HEK293 (cell line): ENCODE results near the gene SEMA4F.

Source experiments
- CTCF ChIA-PET: fragments of 350-600 bp; formaldehyde crosslinking; extraction: SDS; loops from one replicate; lab custom pipeline; 2021; ENCODE audit warnings: antibody characterized with exemption; lab: Yijun Ruan, JAX
- POLR2A ChIA-PET: fragments of 300-600 bp; formaldehyde crosslinking; extraction: SDS; loops from one replicate; lab custom pipeline; 2020; ENCODE audit warnings: antibody characterized with exemption, inconsistent platforms; lab: Yijun Ruan, JAX
- H3K27ac ChIP-seq: fragments of 200-500 bp; sonication (Bioruptor generic); 2 replicates; pipeline ENCODE4 v1.5.1; 2014; ENCODE audit warnings: low read depth, low read length, control low read depth, inconsistent platforms; ENCODE audit errors: extremely low read depth
- H3K36me3 ChIP-seq, 2 experiments: fragments of 200-500 bp in 1 of 2; sonication (Bioruptor generic) in 1 of 2; 1 replicate in 1 of 2; 2 replicates in 1 of 2; pipeline ENCODE4 v1.5.1; 2014 to 2017; ENCODE audit warnings: inconsistent platforms in 2 of 2, low read length in 2 of 2; ENCODE audit not compliant: control insufficient read depth in 2 of 2, insufficient read depth in 1 of 2
- H3K4me1 ChIP-seq: fragments of 200-500 bp; sonication (Bioruptor generic); 2 replicates; pipeline ENCODE4 v1.5.1; 2014; ENCODE audit warnings: mild to moderate bottlenecking, low read length, inconsistent platforms; ENCODE audit not compliant: control insufficient read depth, insufficient read depth
- H3K4me3 ChIP-seq: 2 replicates; pipeline ENCODE4 v1.5.1; 2011; ENCODE audit warnings: low read depth, mild to moderate bottlenecking, control low read depth, low read length, moderate library complexity
- H3K9me3 ChIP-seq: fragments of 200-500 bp; sonication (Bioruptor generic); 2 replicates; pipeline ENCODE4 v1.5.1; 2014; ENCODE audit warnings: low read depth, low read length, inconsistent platforms; ENCODE audit not compliant: control insufficient read depth, insufficient read depth
- GLIS2 ChIP-seq: fragments of 450-650 bp; formaldehyde crosslinking; IDR thresholded peaks from 2 replicates; pipeline ENCODE4 v1.5.1; 2016; ENCODE audit warnings: missing biosample characterization, missing genetic modification characterization
- MZF1 ChIP-seq: fragments of 450-650 bp; formaldehyde crosslinking; IDR thresholded peaks from 2 replicates; pipeline ENCODE4 v1.5.1; 2017; ENCODE audit warnings: missing biosample characterization, missing genetic modification characterization, borderline replicate concordance
- PRDM4 ChIP-seq: fragments of 450-650 bp; formaldehyde crosslinking; IDR thresholded peaks from 2 replicates; pipeline ENCODE4 v1.5.1; 2017; ENCODE audit warnings: missing biosample characterization, missing genetic modification characterization
- REPIN1 ChIP-seq: fragments of 450-650 bp; formaldehyde crosslinking; IDR thresholded peaks from 2 replicates; pipeline ENCODE4 v1.5.1; 2017; ENCODE audit warnings: missing biosample characterization, missing genetic modification characterization, low read depth
- SETDB1 ChIP-seq: IDR thresholded peaks from one replicate; pipeline ENCODE4 v1.6.1; 2017; ENCODE audit warnings: mild to moderate bottlenecking, low read length, moderate library complexity, mixed read lengths; ENCODE audit not compliant: insufficient read length
- ZBTB1 ChIP-seq: fragments of 450-650 bp; formaldehyde crosslinking; IDR thresholded peaks from 2 replicates; pipeline ENCODE4 v1.5.1; 2016; ENCODE audit warnings: missing biosample characterization, missing genetic modification characterization
- ZBTB26 ChIP-seq: fragments of 450-650 bp; formaldehyde crosslinking; optimal IDR thresholded peaks from 2 replicates; pipeline ENCODE3; 2016; ENCODE audit warnings: missing biosample characterization, mild to moderate bottlenecking, missing genetic modification characterization
- ZNF19 ChIP-seq: fragments of 450-650 bp; formaldehyde crosslinking; IDR thresholded peaks from 2 replicates; pipeline ENCODE4; 2016; ENCODE audit warnings: missing biosample characterization, missing genetic modification characterization, low read depth
- ZNF280D ChIP-seq: fragments of 450-650 bp; formaldehyde crosslinking; IDR thresholded peaks from 2 replicates; pipeline ENCODE4 v1.5.1; 2016; ENCODE audit warnings: missing biosample characterization, missing genetic modification characterization
- ZNF302 ChIP-seq: fragments of 450-650 bp; formaldehyde crosslinking; IDR thresholded peaks from 2 replicates; pipeline ENCODE4 v1.5.1; 2016; ENCODE audit warnings: missing biosample characterization, missing genetic modification characterization, low read depth
- ZNF404 ChIP-seq: fragments of 450-650 bp; formaldehyde crosslinking; IDR thresholded peaks from 2 replicates; pipeline ENCODE4 v1.5.1; 2017; ENCODE audit warnings: missing biosample characterization, missing genetic modification characterization
- ZNF473 ChIP-seq: fragments of 450-650 bp; formaldehyde crosslinking; IDR thresholded peaks from 2 replicates; pipeline ENCODE4 v1.5.1; 2017; ENCODE audit warnings: missing biosample characterization, missing genetic modification characterization
- ZNF518A ChIP-seq: fragments of 450-650 bp; formaldehyde crosslinking; conservative IDR thresholded peaks from 2 replicates; pipeline ENCODE4 v1.5.1; 2016; ENCODE audit warnings: low read depth, missing biosample characterization, missing genetic modification characterization
- ZNF555 ChIP-seq: fragments of 450-650 bp; formaldehyde crosslinking; conservative IDR thresholded peaks from 2 replicates; pipeline ENCODE4 v1.5.1; 2017; ENCODE audit warnings: missing biosample characterization, mild to moderate bottlenecking, missing genetic modification characterization, inconsistent platforms
- ZNF580 ChIP-seq: fragments of 450-650 bp; formaldehyde crosslinking; IDR thresholded peaks from 2 replicates; pipeline ENCODE4 v1.5.1; 2016; ENCODE audit warnings: missing biosample characterization, missing genetic modification characterization
- ZNF677 ChIP-seq: fragments of 450-650 bp; IDR thresholded peaks from 2 replicates; pipeline ENCODE4 v1.5.0; 2018; ENCODE audit warnings: missing biosample characterization, mild to moderate bottlenecking, missing genetic modification characterization, moderate library complexity
- ZSCAN5A ChIP-seq: fragments of 450-650 bp; formaldehyde crosslinking; IDR thresholded peaks from 2 replicates; pipeline ENCODE4 v1.5.1; 2016; ENCODE audit warnings: missing biosample characterization, missing genetic modification characterization

The SEMA4F gene

GRCh38 chr2:74685408-74685807 is 31.4 kb downstream of the SEMA4F start (continued):
- TF ChIP-seq ZNF280D (no peak), ZNF404 (no peak), ZNF302 (tag by site-specific recombination) (no peak), SETDB1 (no peak), GLIS2 (no peak), REPIN1 (tag by site-specific recombination) (no peak), ZNF518A (no peak), ZBTB1 (tag by site-specific recombination) (no peak), ZNF19 (tag by site-specific recombination) (no peak)

GRCh38 chr2:74688881-74689280 is 34.8 kb downstream of the SEMA4F start:
- Histone ChIP-seq H3K36me3 (no peaks in the 10 kb centered on the region), H3K9me3 (no peaks in the 10 kb centered on the region), H3K4me3 (no peak overlapping the region), H3K4me1 (no peaks in the 10 kb centered on the region), H3K27ac (no peak overlapping the region)
- TF ChIP-seq ZBTB26 (tag by site-specific recombination) (no peak), ZNF555 (tag by site-specific recombination) (no peak), PRDM4 (no peak), ZNF580 (no peak), ZSCAN5A (no peak), MZF1 (tag by site-specific recombination) (no peak), ZNF473 (tag by site-specific recombination) (no peak), ZNF677 (no peak)
- POLR2A ChIA-PET: no interaction called here
- CTCF ChIA-PET: interaction anchor here (0.6 to 3.5 kb wide), 11 partner anchors 8 to 920 kb away, joined by 3 to 43 read pairs (median 5); no protein-coding TSS in a partner anchor
